IMR-90 (cell line): ENCODE data around the gene HOXC10. TPM values are rescaled to one million over a fixed set of nuclear protein-coding genes. Genes with fewer than 3 reads are reported as not detected.

Experiments
- ATAC-seq: fragments of 200-7000 bp; cut with Tn5 transposase; 2 replicates; pipeline ENCODE4 v1.9.1; 2020; ENCODE audit warnings: low read depth, mild to moderate bottlenecking, moderate library complexity
- BruUV-seq: library from RNA; stranded (reverse); fragments of 400-500 nt; replicated peaks from 2 replicates; lab custom pipeline; 2021; lab: Mats Ljungman, UMichigan
- CTCF ChIA-PET: fragments of 300-600 bp; formaldehyde crosslinking; extraction: SDS; loops from one replicate; lab custom pipeline; 2021; ENCODE audit warnings: antibody characterized with exemption; lab: Yijun Ruan, JAX
- POLR2A ChIA-PET: fragments of 300-600 bp; sonication (Branson Sonifier 250); formaldehyde crosslinking; loops from one replicate; lab custom pipeline; 2022; ENCODE audit warnings: antibody characterized with exemption; ENCODE audit not compliant: unreplicated experiment; lab: Charles Lee
- DNase-seq: peaks from one replicate; pipeline ENCODE4 v3.0.0; 2013
- H2AFZ ChIP-seq: replicated peaks from 2 replicates; pipeline ENCODE3; 2013; ENCODE audit warnings: low read length, mild to moderate bottlenecking; ENCODE audit not compliant: poor library complexity
- H2AK5ac ChIP-seq: 2 replicates; pipeline ENCODE4 v1.6.1; 2013; ENCODE audit warnings: low read depth, low read length, inconsistent platforms
- H2AK9ac ChIP-seq: replicated peaks from 2 replicates; pipeline ENCODE3; 2013; ENCODE audit warnings: mild to moderate bottlenecking, low read depth, low read length, moderate library complexity; ENCODE audit not compliant: poor library complexity
- H2BK120ac ChIP-seq: 2 replicates; pipeline ENCODE4 v1.6.1; 2013; ENCODE audit warnings: low read depth, low read length, inconsistent platforms
- H2BK15ac ChIP-seq: 3 replicates; pipeline ENCODE4 v1.6.1; 2013; ENCODE audit warnings: low read depth, low read length, inconsistent platforms
- H2BK20ac ChIP-seq: 2 replicates; pipeline ENCODE4 v1.6.1; 2013; ENCODE audit warnings: low read depth, mild to moderate bottlenecking, inconsistent platforms, low read length, moderate library complexity
- H2BK5ac ChIP-seq: 2 replicates; pipeline ENCODE4 v1.6.1; 2013; ENCODE audit warnings: mild to moderate bottlenecking, low read depth, low read length, inconsistent platforms; ENCODE audit not compliant: poor library complexity, severe bottlenecking
- H3K14ac ChIP-seq: replicated peaks from 2 replicates; pipeline ENCODE4 v1.6.1; 2013; ENCODE audit warnings: low read depth, low read length, inconsistent platforms
- H3K18ac ChIP-seq: 2 replicates; pipeline ENCODE4 v1.6.1; 2013; ENCODE audit warnings: low read depth, low read length, control low read depth
- H3K23ac ChIP-seq: 2 replicates; pipeline ENCODE4 v1.6.1; 2013; ENCODE audit warnings: low read depth, low read length, inconsistent platforms
- H3K27ac ChIP-seq: 2 replicates; pipeline ENCODE4 v1.5.1; 2013; ENCODE audit warnings: mild to moderate bottlenecking, control low read depth, low read length; ENCODE audit not compliant: insufficient read depth
- H3K27me3 ChIP-seq: 2 replicates; pipeline ENCODE4 v1.6.1; 2013; ENCODE audit warnings: low read length; ENCODE audit not compliant: control insufficient read depth, insufficient read depth
- H3K36me3 ChIP-seq: 2 replicates; pipeline ENCODE4 v1.6.1; 2013; ENCODE audit warnings: low read length, mixed read lengths; ENCODE audit not compliant: control insufficient read depth, insufficient read depth
- H3K4ac ChIP-seq: 2 replicates; pipeline ENCODE4 v1.6.1; 2013; ENCODE audit warnings: low read depth, low read length, inconsistent platforms
- H3K4me1 ChIP-seq: 2 replicates; pipeline ENCODE4 v1.6.1; 2013; ENCODE audit warnings: low read length, mixed read lengths; ENCODE audit not compliant: control insufficient read depth, insufficient read depth
- H3K4me2 ChIP-seq: 2 replicates; pipeline ENCODE4 v1.6.1; 2013; ENCODE audit warnings: low read depth, mild to moderate bottlenecking, control low read depth, low read length, moderate library complexity
- H3K4me3 ChIP-seq: 2 replicates; pipeline ENCODE4 v1.5.1; 2013; ENCODE audit warnings: low read depth, mild to moderate bottlenecking, control low read depth, low read length, moderate library complexity; ENCODE audit not compliant: insufficient read depth
- H3K56ac ChIP-seq: 2 replicates; pipeline ENCODE4 v1.6.1; 2013; ENCODE audit warnings: low read length, inconsistent platforms; ENCODE audit not compliant: insufficient read depth; ENCODE audit errors: extremely low read depth
- H3K79me1 ChIP-seq, 2 experiments: 2 replicates each; pipeline ENCODE4 v1.6.1; 2013; ENCODE audit warnings: low read length in 2 of 2, inconsistent platforms in 1 of 2, low read depth in 1 of 2
- H3K9ac ChIP-seq: 2 replicates; pipeline ENCODE4 v1.6.1; 2013; ENCODE audit warnings: low read depth, low read length, control low read depth
- H3K9me1 ChIP-seq: 2 replicates; pipeline ENCODE4 v1.6.1; 2013; ENCODE audit warnings: low read length, inconsistent platforms; ENCODE audit not compliant: insufficient read depth
- H3K9me3 ChIP-seq: 2 replicates; pipeline ENCODE4 v1.6.1; 2013; ENCODE audit warnings: low read length; ENCODE audit not compliant: control insufficient read depth, insufficient read depth
- H4K20me1 ChIP-seq: 2 replicates; pipeline ENCODE4 v1.6.1; 2013; ENCODE audit warnings: low read length, inconsistent platforms; ENCODE audit not compliant: insufficient read depth
- H4K5ac ChIP-seq: 2 replicates; pipeline ENCODE4 v1.6.1; 2013; ENCODE audit warnings: mild to moderate bottlenecking, low read depth, low read length, control low read depth
- H4K8ac ChIP-seq, 2 experiments: 2 replicates each; pipeline ENCODE4 v1.6.1; 2013; ENCODE audit warnings: low read depth in 2 of 2, low read length in 2 of 2, control low read depth in 1 of 2, inconsistent platforms in 1 of 2
- H4K91ac ChIP-seq: 2 replicates; pipeline ENCODE4 v1.6.1; 2013; ENCODE audit warnings: low read depth, low read length, inconsistent platforms; ENCODE audit not compliant: insufficient read depth
- BHLHE40 ChIP-seq: fragments of 150-350 bp; IDR thresholded peaks from 2 replicates; pipeline ENCODE4 v1.6.1; 2016; ENCODE audit warnings: mild to moderate bottlenecking, low read depth, low read length
- CEBPB ChIP-seq: IDR thresholded peaks from 2 replicates; pipeline ENCODE4 v1.6.1; 2012; ENCODE audit warnings: low read depth, low read length, improper control_type of control experiment
- CHD1 ChIP-seq: IDR thresholded peaks from 2 replicates; pipeline ENCODE4 v1.6.1; 2012; ENCODE audit warnings: low read depth, low read length, improper control_type of control experiment
- FOS ChIP-seq: fragments of 150-350 bp; IDR thresholded peaks from 2 replicates; pipeline ENCODE4 v1.6.1; 2016; ENCODE audit warnings: low read depth, low read length
- MAFK ChIP-seq: IDR thresholded peaks from 2 replicates; pipeline ENCODE4 v1.6.1; 2012; ENCODE audit warnings: low read depth, low read length, improper control_type of control experiment
- MAZ ChIP-seq: IDR thresholded peaks from 2 replicates; pipeline ENCODE4 v1.6.1; 2012; ENCODE audit warnings: low read depth, mild to moderate bottlenecking, low read length, improper control_type of control experiment, moderate library complexity, borderline replicate concordance
- MXI1 ChIP-seq: IDR thresholded peaks from 2 replicates; pipeline ENCODE4 v1.6.1; 2012; ENCODE audit warnings: low read depth, mild to moderate bottlenecking, low read length, moderate library complexity, borderline replicate concordance
- NFE2L2 ChIP-seq: fragments of 150-350 bp; IDR thresholded peaks from 2 replicates; pipeline ENCODE4 v1.6.1; 2016; ENCODE audit warnings: low read depth, mild to moderate bottlenecking, low read length
- POLR2A ChIP-seq: IDR thresholded peaks from 2 replicates; pipeline ENCODE4 v1.6.1; 2012; ENCODE audit warnings: mild to moderate bottlenecking, low read depth, low read length
- RAD21 ChIP-seq: IDR thresholded peaks from 2 replicates; pipeline ENCODE4 v1.6.1; 2012; ENCODE audit warnings: low read length, improper control_type of control experiment
- RCOR1 ChIP-seq: IDR thresholded peaks from 2 replicates; pipeline ENCODE4 v1.6.1; 2012; ENCODE audit warnings: mild to moderate bottlenecking, low read length, improper control_type of control experiment; ENCODE audit not compliant: insufficient replicate concordance
- RFX5 ChIP-seq: IDR thresholded peaks from 2 replicates; pipeline ENCODE4 v1.8.0; 2012; ENCODE audit warnings: low read depth, mild to moderate bottlenecking, low read length, moderate library complexity
- SMC3 ChIP-seq: fragments of 150-350 bp; IDR thresholded peaks from 2 replicates; pipeline ENCODE4 v1.6.1; 2016; ENCODE audit warnings: low read depth, mild to moderate bottlenecking, antibody characterized with exemption, low read length, moderate library complexity
- WGBS, 2 experiments: methylation state at CpG; one replicate each; pipeline versions ENCODE4 v1.1.5 to v1.1.7; 2013; ENCODE audit warnings: missing lambda C conversion rate in 2 of 2; ENCODE audit not compliant: insufficient read length in 1 of 2; ENCODE audit errors: extremely low coverage in 2 of 2; 5-methylcytosine and 5-hydroxymethylcytosine counted together
- dilution Hi-C: fragments of 300-500 bp; cut with HindIII; formaldehyde crosslinking; loops from one replicate; pipeline ENCODE4 v1.14.3; 2018; ENCODE audit warnings: low sequenced_read_pairs; ENCODE audit not compliant: unreplicated experiment
- in situ Hi-C: fragments of 300-500 bp; cut with MboI; formaldehyde crosslinking; loops from 3 replicates; pipeline ENCODE4 v1.14.3; 2019; ENCODE audit warnings: low sequenced_read_pairs, inconsistent platforms, mixed read lengths
- intact Hi-C: fragments of 100-400 bp; cut with micrococcal nuclease; formaldehyde crosslinking; loops from 2 replicates; pipeline ENCODE4 v1.10.0; 2022
- polyA plus RNA-seq, 3 experiments: library from polyadenylated mRNA; depleted of rRNA; stranded (reverse); fragments of >200 nt; gene quantifications; 2 replicates each; pipeline ENCODE4 v1.2.3, GENCODE V29; 2012; ENCODE audit warnings: low replicate concordance in 1 of 3
- total RNA-seq: library from RNA; depleted of rRNA; stranded (reverse); fragments of >200 nt; gene quantifications from 2 replicates; pipeline ENCODE4 v1.2.3, GENCODE V29; 2012
- TF ChIP-seq, protein P1 (sequence below): fragments of 150-350 bp; IDR thresholded peaks from 2 replicates; pipeline ENCODE4 v1.6.1; 2017; ENCODE audit warnings: mild to moderate bottlenecking, antibody characterized with exemption, low read length, low read depth
- TF ChIP-seq, protein P2 (sequence below): conservative IDR thresholded peaks from 2 replicates; pipeline ENCODE4 v1.5.1; 2012; ENCODE audit warnings: mild to moderate bottlenecking, low read depth, low read length, improper control_type of control experiment
- TF ChIP-seq, protein P3 (sequence below): fragments of 150-350 bp; IDR thresholded peaks from 2 replicates; pipeline ENCODE4 v1.6.1; 2016; ENCODE audit warnings: low read depth, mild to moderate bottlenecking, low read length, moderate library complexity, borderline replicate concordance

The HOXC10 gene
- total and polyA plus RNA-seq, 2 of the 4 experiments (the other 2 are of a cell fraction) = 0.15 TPM; not detected in 1

DNA sequence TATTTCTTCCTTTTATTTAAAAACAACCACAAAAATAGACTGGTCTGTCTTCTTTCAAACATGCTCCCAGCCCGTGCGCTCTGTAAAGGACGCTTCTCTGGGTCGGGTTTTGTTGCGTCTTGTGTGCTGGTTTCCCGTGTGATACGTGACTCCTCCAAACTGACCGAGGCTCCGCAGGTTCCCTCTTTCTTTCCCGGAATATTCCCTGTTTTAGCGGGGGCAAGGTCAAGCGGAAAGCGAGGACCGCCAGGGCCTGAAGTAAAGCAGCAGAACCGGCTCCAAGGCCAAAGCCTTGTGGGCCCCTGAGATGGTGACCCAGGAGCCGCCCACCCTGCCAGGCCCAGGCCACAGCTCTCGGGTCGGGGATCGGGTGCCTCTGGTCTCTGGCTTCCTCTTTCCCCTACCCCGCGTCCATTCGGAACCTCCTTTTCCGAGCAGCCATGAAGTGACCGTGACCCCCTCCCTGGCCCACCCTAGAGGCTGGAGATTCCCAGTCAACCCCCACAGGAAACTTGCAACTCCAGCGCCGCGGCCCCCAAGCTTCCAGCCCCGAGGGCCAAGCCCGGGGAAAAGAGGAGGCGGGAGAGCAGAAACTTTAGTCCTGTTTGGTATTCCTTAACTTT, 885 bp upstream of the HOXC10 start:
- Histone ChIP-seq H3K4ac (no peak overlapping the region), H3K36me3 (no peaks in the 10 kb centered on the region), H4K20me1 (no peaks in the 10 kb centered on the region), H4K5ac (no peak overlapping the region), H2AFZ (no peak overlapping the region), H3K4me3 (no peak overlapping the region), H2BK15ac (no peak overlapping the region), H4K8ac (no peak overlapping the region), H3K18ac (no peak overlapping the region), H2BK20ac (no peak overlapping the region), H2AK5ac (no peak overlapping the region), H3K56ac (no peak overlapping the region), H2BK120ac (no peak overlapping the region), H3K9me3 (peaks cover 6% of the 10 kb centered on the region), H3K4me1 (no peaks in the 10 kb centered on the region), H3K27ac (no peak overlapping the region), H3K14ac (no peak overlapping the region), H3K23ac (no peak overlapping the region), H2AK9ac (no peak overlapping the region), H4K91ac (no peak overlapping the region), H3K9ac (no peak overlapping the region), H3K79me1 (no peaks in the 10 kb centered on the region), H3K9me1 (no peaks in the 10 kb centered on the region), H3K27me3 (peaks cover 95% of the 10 kb centered on the region), H3K4me2 (no peak overlapping the region), H2BK5ac (no peak overlapping the region)
- WGBS, 2 experiments = 12% methylated on average over 19 of the region's 30 CpGs; no CpG with 5 or more reads in 1 of the 2 experiments
- BruUV-seq = no TSS peak
- CTCF ChIA-PET = interaction anchor here (1.0 kb wide), 1 partner anchor 207 kb away, joined by 3 read pairs; no protein-coding TSS in a partner anchor
- POLR2A ChIA-PET = no interaction called here
- TF ChIP-seq MXI1 (no peak), RFX5 (no peak), RCOR1 (no peak), POLR2A (no peak), MAZ (no peak), NFE2L2 (no peak), CEBPB (no peak), BHLHE40 (no peak), FOS (no peak), CHD1 (no peak), RAD21 (no peak), MAFK (no peak), SMC3 (no peak)
- TF ChIP-seq, protein P1, sequence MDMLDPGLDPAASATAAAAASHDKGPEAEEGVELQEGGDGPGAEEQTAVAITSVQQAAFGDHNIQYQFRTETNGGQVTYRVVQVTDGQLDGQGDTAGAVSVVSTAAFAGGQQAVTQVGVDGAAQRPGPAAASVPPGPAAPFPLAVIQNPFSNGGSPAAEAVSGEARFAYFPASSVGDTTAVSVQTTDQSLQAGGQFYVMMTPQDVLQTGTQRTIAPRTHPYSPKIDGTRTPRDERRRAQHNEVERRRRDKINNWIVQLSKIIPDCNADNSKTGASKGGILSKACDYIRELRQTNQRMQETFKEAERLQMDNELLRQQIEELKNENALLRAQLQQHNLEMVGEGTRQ = no peak
- TF ChIP-seq, protein P2, sequence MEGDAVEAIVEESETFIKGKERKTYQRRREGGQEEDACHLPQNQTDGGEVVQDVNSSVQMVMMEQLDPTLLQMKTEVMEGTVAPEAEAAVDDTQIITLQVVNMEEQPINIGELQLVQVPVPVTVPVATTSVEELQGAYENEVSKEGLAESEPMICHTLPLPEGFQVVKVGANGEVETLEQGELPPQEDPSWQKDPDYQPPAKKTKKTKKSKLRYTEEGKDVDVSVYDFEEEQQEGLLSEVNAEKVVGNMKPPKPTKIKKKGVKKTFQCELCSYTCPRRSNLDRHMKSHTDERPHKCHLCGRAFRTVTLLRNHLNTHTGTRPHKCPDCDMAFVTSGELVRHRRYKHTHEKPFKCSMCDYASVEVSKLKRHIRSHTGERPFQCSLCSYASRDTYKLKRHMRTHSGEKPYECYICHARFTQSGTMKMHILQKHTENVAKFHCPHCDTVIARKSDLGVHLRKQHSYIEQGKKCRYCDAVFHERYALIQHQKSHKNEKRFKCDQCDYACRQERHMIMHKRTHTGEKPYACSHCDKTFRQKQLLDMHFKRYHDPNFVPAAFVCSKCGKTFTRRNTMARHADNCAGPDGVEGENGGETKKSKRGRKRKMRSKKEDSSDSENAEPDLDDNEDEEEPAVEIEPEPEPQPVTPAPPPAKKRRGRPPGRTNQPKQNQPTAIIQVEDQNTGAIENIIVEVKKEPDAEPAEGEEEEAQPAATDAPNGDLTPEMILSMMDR = no peak
- TF ChIP-seq, protein P3, sequence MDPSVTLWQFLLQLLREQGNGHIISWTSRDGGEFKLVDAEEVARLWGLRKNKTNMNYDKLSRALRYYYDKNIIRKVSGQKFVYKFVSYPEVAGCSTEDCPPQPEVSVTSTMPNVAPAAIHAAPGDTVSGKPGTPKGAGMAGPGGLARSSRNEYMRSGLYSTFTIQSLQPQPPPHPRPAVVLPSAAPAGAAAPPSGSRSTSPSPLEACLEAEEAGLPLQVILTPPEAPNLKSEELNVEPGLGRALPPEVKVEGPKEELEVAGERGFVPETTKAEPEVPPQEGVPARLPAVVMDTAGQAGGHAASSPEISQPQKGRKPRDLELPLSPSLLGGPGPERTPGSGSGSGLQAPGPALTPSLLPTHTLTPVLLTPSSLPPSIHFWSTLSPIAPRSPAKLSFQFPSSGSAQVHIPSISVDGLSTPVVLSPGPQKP = no peak
- dilution Hi-C loops = no loop called here
- in situ Hi-C loops = no loop called here
- intact Hi-C loops = no loop called here
- DNase-seq (no peak), ATAC-seq (no peak)
